Fibroblast of villous mesenchyme (primary cell): Measurements from ENCODE around the gene AP1M2. TPM values are rescaled to one million over a fixed set of nuclear protein-coding genes. Genes with fewer than 3 reads are reported as not detected.
"Not testable (repeated sequence)": the region's sequence is repeated elsewhere in the genome, so short reads cannot be mapped to it uniquely, and the experiment has no call there.

Experiments used
- DNase-seq: peaks from one replicate; pipeline ENCODE4 v3.0.0-alpha.2; 2010; ENCODE audit warnings: low read depth
- H3K4me3 ChIP-seq: 2 replicates; pipeline ENCODE4 v1.5.1; 2011; ENCODE audit warnings: low read depth, mild to moderate bottlenecking, low read length
- total RNA-seq: library from RNA; depleted of rRNA; stranded (reverse); fragments of >200 nt; gene quantifications from 2 replicates; pipeline ENCODE4 v1.2.3, GENCODE V29; 2012
- TF ChIP-seq, protein P1 (sequence below): IDR thresholded peaks from 2 replicates; pipeline ENCODE4 v1.5.1; 2012; ENCODE audit warnings: low read depth, mild to moderate bottlenecking, low read length; ENCODE audit not compliant: insufficient read depth

The AP1M2 gene
- total RNA-seq, 1 donor = 13.4 TPM

DNA sequence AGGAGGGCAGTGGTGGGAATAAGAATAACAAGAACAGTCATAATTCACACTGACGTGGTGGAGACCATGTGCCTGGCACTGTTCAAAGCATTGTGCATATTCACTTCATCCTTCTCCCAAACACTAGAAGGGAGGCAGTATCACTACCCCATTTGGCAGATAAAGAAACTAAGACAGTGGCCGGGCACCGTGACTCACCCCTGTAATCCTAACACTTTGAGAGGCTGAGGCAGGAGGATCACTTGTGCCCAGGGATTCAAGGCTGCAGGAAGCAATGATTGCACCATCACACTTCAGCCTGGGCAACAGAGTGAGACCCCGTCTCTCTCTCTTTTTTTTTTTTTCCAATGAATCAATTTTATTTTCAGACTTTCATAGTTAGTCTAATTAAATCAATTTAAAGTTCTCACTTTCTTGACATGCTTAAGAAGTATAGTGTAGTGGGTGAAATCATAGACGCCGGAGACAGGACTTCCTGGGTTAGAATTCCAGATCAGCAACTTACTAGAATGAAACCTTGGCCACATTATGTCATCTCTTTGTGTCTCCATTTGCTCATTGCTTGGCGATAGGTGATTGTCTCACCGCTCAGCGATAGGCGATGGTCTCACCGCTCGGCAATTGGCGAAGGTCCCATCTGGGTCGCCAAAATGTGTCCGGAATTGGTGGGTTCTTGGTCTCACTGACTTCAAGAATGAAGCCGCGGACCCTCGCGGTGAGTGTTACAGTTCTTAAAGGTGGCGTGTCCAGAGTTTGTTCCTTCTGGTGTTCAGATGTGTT, 48.7 kb downstream of the AP1M2 start:
- TF ChIP-seq, protein P1, sequence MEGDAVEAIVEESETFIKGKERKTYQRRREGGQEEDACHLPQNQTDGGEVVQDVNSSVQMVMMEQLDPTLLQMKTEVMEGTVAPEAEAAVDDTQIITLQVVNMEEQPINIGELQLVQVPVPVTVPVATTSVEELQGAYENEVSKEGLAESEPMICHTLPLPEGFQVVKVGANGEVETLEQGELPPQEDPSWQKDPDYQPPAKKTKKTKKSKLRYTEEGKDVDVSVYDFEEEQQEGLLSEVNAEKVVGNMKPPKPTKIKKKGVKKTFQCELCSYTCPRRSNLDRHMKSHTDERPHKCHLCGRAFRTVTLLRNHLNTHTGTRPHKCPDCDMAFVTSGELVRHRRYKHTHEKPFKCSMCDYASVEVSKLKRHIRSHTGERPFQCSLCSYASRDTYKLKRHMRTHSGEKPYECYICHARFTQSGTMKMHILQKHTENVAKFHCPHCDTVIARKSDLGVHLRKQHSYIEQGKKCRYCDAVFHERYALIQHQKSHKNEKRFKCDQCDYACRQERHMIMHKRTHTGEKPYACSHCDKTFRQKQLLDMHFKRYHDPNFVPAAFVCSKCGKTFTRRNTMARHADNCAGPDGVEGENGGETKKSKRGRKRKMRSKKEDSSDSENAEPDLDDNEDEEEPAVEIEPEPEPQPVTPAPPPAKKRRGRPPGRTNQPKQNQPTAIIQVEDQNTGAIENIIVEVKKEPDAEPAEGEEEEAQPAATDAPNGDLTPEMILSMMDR = no peak
- no peak for DNase-seq
- no peak overlapping the region for H3K4me3 ChIP-seq

DNA sequence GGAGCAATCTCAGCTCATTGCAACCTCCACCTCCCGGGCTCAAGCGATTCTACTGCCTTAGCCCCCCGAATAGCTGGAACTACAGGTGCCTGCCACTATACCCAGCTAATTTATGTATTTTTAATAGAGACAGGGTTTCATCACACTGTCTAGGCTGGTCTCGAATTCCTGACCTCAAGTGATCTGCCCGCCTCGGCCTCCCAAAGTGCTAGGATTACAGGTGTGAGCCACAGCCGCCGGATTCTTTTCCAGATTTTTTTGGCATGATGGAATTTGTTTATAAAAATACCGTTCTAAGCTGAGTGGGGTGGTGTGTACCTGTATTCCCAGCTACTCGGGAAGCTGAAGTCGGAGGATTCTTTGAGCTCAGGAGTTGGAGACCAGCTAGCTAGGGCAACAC, 49.4 kb downstream of the AP1M2 start:
- no peak overlapping the region for H3K4me3 ChIP-seq
- TF ChIP-seq, protein P1 = no peak
- DNase-seq = no peak

DNA sequence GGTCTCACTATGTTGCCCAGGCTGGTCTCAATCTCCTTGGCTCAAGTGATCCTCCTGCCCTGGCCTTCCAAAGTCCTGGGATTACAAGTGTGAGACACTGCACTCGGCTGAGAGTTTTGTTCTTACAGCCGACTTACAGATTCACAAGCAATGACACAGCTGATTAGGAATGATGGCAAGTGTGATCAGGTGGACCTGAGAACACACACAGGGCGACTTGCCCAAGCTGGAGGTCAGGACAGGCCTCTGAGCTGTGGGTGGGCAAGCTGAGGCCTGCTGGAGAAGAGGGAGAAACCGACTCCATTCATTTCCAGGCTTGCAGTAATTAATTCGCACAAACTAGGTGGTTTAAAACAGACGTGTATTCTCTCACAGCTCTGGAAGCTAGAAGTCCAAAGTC, 51.5 kb downstream of the AP1M2 start:
- H3K4me3 ChIP-seq = no peak overlapping the region
- TF ChIP-seq, protein P1 = no peak
- no peak for DNase-seq

DNA sequence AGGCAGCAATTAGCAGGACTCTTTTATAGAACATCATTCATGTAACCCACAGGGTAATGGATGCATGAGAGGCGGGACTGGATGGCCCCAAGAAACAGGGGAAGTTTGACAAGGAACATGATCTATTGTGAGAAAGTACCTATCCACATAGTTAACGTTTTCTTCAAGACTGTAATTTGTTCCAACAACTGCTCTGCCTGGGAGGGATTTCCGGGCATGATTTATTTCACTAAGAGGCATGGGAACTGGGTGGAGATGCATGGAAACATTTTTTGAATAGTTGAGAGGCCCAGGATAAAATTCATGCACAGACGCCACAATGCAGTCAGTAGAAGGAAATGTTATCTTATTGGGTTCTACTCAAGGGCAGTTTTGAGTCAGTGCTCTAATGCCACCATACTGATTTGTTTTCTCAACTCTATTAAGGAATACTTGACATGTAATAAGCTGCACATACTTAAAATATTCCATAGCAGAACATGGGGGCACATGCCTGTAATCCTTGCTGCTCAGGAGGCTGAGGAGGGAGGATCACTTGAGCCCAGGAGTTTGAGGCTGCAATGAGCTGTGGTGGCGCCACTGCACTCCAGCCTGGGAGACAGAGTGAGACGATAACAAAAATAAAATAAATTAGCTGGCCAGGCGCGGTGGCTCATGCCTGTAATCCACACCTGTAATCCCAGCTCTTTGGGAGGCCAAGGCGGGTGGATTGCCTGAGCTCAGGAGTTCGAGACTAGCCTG, 53.3 kb downstream of the AP1M2 start:
- DNase-seq = peak; percentile 92
- no peak overlapping the region for H3K4me3 ChIP-seq
- TF ChIP-seq, protein P1 = no peak

DNA sequence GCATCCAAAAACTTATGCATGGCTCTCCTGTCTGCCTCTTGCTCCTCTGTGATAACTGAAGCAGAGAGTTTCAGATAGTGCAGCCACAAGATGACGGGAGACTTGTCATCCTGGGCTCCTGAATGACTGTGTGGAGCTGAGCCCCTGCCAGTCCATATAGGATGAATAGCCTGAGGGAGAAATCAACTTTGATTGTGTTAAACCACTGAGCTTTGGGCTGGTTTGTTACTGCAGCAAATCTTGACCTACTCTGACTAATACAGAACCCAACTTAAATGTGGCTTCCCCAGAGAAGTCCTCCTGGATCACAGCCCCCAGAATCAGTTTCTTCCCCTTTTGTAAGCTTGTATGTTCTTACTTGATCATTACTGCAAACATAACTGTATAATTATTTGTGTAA, 54.7 kb downstream of the AP1M2 start:
- no peak overlapping the region for H3K4me3 ChIP-seq
- DNase-seq = no peak
- TF ChIP-seq, protein P1 = no peak

DNA sequence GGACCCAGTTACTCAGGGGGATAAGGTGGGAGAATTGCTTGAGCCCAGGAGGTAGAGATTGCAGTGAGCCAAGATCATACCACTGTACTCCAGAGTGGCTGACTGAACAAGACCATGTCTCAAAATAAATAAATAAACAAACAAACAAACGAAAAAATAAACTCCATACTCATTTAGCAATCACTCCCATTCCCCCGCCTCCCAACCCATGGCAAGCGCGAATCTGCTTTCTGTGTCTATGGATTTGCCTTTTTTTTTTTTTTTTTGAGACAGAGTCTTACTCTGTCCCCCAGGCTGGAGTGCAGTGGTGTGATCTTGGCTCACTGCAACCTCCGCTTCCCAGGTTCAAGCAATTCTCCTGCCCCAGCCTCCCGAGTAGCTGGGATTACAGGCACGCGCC, 60.2 kb downstream of the AP1M2 start:
- not testable (repeated sequence) for DNase-seq, H3K4me3 ChIP-seq

DNA sequence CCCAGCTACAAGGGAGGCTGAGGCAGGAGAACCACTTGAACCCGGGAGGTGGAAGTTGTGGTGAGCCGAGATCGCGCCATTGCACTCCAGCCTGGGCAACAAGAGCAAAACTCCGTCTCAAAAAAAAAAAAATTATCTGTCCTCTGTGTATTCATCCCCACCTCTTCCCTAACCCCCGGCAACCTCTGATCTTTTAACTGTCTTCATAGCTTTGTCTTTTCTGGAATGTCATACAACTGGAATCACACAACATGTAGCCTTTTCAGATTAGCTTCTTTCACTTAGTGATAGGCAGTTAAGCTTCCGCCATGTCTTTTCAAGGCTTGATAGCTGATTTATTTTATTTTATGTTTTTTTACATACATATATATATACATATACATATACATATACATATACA, 61.5 kb downstream of the AP1M2 start:
- TF ChIP-seq, protein P1 = no peak
- DNase-seq = no peak

More for the DNA sequence above, 61.5 kb downstream of the AP1M2 start:
- no peak overlapping the region for H3K4me3 ChIP-seq
